PC-3 (cell line): ENCODE measurements around the gene EXOC6. TPM values are rescaled to one million over a fixed set of nuclear protein-coding genes. Genes with fewer than 3 reads are reported as not detected.

ENCODE experiments used
- ATAC-seq: fragments of 200-7000 bp; cut with Tn5 transposase; 2 replicates; pipeline ENCODE4 v1.9.1; 2020; ENCODE audit warnings: mild to moderate bottlenecking, moderate library complexity
- BruUV-seq: library from RNA; stranded (reverse); fragments of 400-500 nt; replicated peaks from 2 replicates; lab custom pipeline; 2021; lab: Mats Ljungman, UMichigan
- CTCF ChIA-PET: fragments of 300-600 bp; sonication (Branson Sonifier 250); formaldehyde crosslinking; loops from one replicate; lab custom pipeline; 2022; ENCODE audit warnings: antibody characterized with exemption; lab: Charles Lee
- POLR2A ChIA-PET: fragments of 300-600 bp; sonication (Branson Sonifier 250); formaldehyde crosslinking; loops from one replicate; lab custom pipeline; 2022; ENCODE audit warnings: antibody characterized with exemption; ENCODE audit not compliant: unreplicated experiment; lab: Charles Lee
- DNase-seq: peaks from one replicate; pipeline ENCODE4 v3.0.0-alpha.2; 2015
- H2AFZ ChIP-seq: fragments of 300-600 bp; sonication (generic); 2 replicates; pipeline ENCODE4 v1.6.0; 2016; ENCODE audit warnings: antibody characterized with exemption, low read length
- H3F3A ChIP-seq: fragments of 300-600 bp; sonication (generic); one replicate; pipeline ENCODE4 v1.6.0; 2017; ENCODE audit warnings: antibody characterized with exemption, low read length, control low read depth, mild to moderate bottlenecking; ENCODE audit not compliant: unreplicated experiment
- H3K27ac ChIP-seq: fragments of 300-600 bp; sonication (generic); 2 replicates; pipeline ENCODE4 v1.5.1; 2016; ENCODE audit warnings: mild to moderate bottlenecking, low read length
- H3K27me3 ChIP-seq: fragments of 300-600 bp; sonication (generic); 2 replicates; pipeline ENCODE4 v1.6.1; 2016; ENCODE audit warnings: low read length, mixed read lengths
- H3K36me3 ChIP-seq: fragments of 300-600 bp; sonication (generic); 2 replicates; pipeline ENCODE4 v1.6.1; 2016; ENCODE audit warnings: low read depth, mixed run types, low read length, mixed read lengths
- H3K4me1 ChIP-seq: fragments of 300-600 bp; sonication (generic); 2 replicates; pipeline ENCODE4 v1.5.1; 2016; ENCODE audit warnings: low read length; ENCODE audit not compliant: insufficient read depth
- H3K4me2 ChIP-seq: fragments of 300-600 bp; sonication (generic); 2 replicates; pipeline ENCODE4 v1.6.0; 2016; ENCODE audit warnings: low read length
- H3K4me3 ChIP-seq: fragments of 300-600 bp; sonication (generic); 2 replicates; pipeline ENCODE4 v1.5.1; 2016; ENCODE audit warnings: mild to moderate bottlenecking, low read length, mixed read lengths
- H3K79me2 ChIP-seq: fragments of 300-600 bp; sonication (generic); 2 replicates; pipeline ENCODE4 v1.6.1; 2017; ENCODE audit warnings: low read length, mixed read lengths
- H3K9ac ChIP-seq: fragments of 300-600 bp; sonication (generic); 2 replicates; pipeline ENCODE4 v1.6.0; 2016; ENCODE audit warnings: mild to moderate bottlenecking, low read length
- H3K9me2 ChIP-seq: fragments of 300-600 bp; sonication (generic); replicated peaks from 2 replicates; pipeline ENCODE4 v1.6.1; 2016; ENCODE audit warnings: mixed run types, low read length, mixed read lengths
- H3K9me3 ChIP-seq: fragments of 300-600 bp; sonication (generic); 2 replicates; pipeline ENCODE4 v1.6.1; 2016; ENCODE audit warnings: low read length, mixed read lengths
- H4K20me1 ChIP-seq: fragments of 300-600 bp; sonication (generic); 2 replicates; pipeline ENCODE4 v1.6.1; 2016; ENCODE audit warnings: low read length, mixed read lengths
- CTCF ChIP-seq: fragments of 300-600 bp; sonication (generic); conservative IDR thresholded peaks from 2 replicates; pipeline ENCODE4 v1.5.1; 2017; ENCODE audit warnings: antibody characterized with exemption, low read depth, mild to moderate bottlenecking, low read length
- EZH2 ChIP-seq: fragments of 300-600 bp; sonication (generic); IDR thresholded peaks from one replicate; pipeline ENCODE4 v1.6.1; 2017; ENCODE audit warnings: antibody characterized with exemption, mild to moderate bottlenecking, low read length; ENCODE audit not compliant: unreplicated experiment
- EZH2phosphoT487 ChIP-seq: fragments of 300-600 bp; sonication (generic); IDR thresholded peaks from 2 replicates; pipeline ENCODE4 v1.6.1; 2018; ENCODE audit warnings: mild to moderate bottlenecking, antibody characterized with exemption, low read length, borderline replicate concordance
- intact Hi-C: fragments of 100-400 bp; cut with micrococcal nuclease; formaldehyde crosslinking; loops from 2 replicates; pipeline ENCODE4 v1.9.0; 2023
- total RNA-seq: library from RNA; depleted of rRNA; stranded (reverse); fragments of >200 nt; gene quantifications from 2 replicates; pipeline ENCODE4 v1.2.3, GENCODE V29; 2014

EXOC6 gene
- total RNA-seq, 1 experiment from 2014 or later, result 5.7 TPM

- Histone ChIP-seq H3K27me3 (no peaks in the 10 kb centered on the region), H2AFZ (no peak overlapping the region)
These were observed 10.9 kb upstream of the EXOC6 start for GRCh38 chr10:92837456-92837855.

GRCh38 chr10:92839191-92840085 is 8.9 kb upstream of the EXOC6 start:
- H3K27me3 ChIP-seq, result no peaks in the 10 kb centered on the region
- POLR2A ChIA-PET, result no interaction called here
- DNase-seq (no peak), ATAC-seq (no peak)
- H3K36me3 ChIP-seq, result no peaks in the 10 kb centered on the region
- H3K4me1 ChIP-seq, result peaks cover 12% of the 10 kb centered on the region
- H3K9me3 ChIP-seq, result no peaks in the 10 kb centered on the region
- CTCF ChIA-PET, result no interaction called here
- no peak overlapping the region for H2AFZ ChIP-seq
- intact Hi-C loops, result no loop called here
- no peaks in the 10 kb centered on the region for H3F3A ChIP-seq
- H3K9ac ChIP-seq, result no peak overlapping the region
- TF ChIP-seq CTCF, result peak; percentile 39
- no peak for TF ChIP-seq EZH2
- no peaks in the 10 kb centered on the region for H3K79me2 ChIP-seq
- no TSS peak for BruUV-seq
- H3K9me2 ChIP-seq, result no peaks in the 10 kb centered on the region
- no peaks in the 10 kb centered on the region for H4K20me1 ChIP-seq
- no peak overlapping the region for H3K4me2 ChIP-seq
- no peak overlapping the region for H3K27ac ChIP-seq
- no peak overlapping the region for H3K4me3 ChIP-seq

More at GRCh38 chr10:92837456-92837855, 10.9 kb upstream of the EXOC6 start:
- Histone ChIP-seq H3K36me3 (no peaks in the 10 kb centered on the region), H3K4me3 (no peak overlapping the region), H3K4me1 (peaks cover 12% of the 10 kb centered on the region), H4K20me1 (no peaks in the 10 kb centered on the region), H3K27ac (no peak overlapping the region), H3K79me2 (no peaks in the 10 kb centered on the region), H3K9me2 (no peaks in the 10 kb centered on the region), H3K9ac (no peak overlapping the region), H3K4me2 (no peak overlapping the region), H3K9me3 (no peaks in the 10 kb centered on the region), H3F3A (no peaks in the 10 kb centered on the region)
- ATAC-seq (no peak), DNase-seq (no peak)
- intact Hi-C loops, result no loop called here
- POLR2A ChIA-PET, result no interaction called here
- no TSS peak for BruUV-seq
- CTCF ChIA-PET, result no interaction called here
- TF ChIP-seq EZH2phosphoT487, result no peak
- no peak for TF ChIP-seq EZH2
- TF ChIP-seq CTCF, result no peak

- H3F3A ChIP-seq, result no peaks in the 10 kb centered on the region
- intact Hi-C loops, result no loop called here
- H2AFZ ChIP-seq, result no peak overlapping the region
- DNase-seq (no peak), ATAC-seq (no peak)
- peaks cover 11% of the 10 kb centered on the region for H3K79me2 ChIP-seq
- no peak overlapping the region for H3K27ac ChIP-seq
- no peaks in the 10 kb centered on the region for H3K9me3 ChIP-seq
- CTCF ChIA-PET, result no interaction called here
- no peak for TF ChIP-seq EZH2phosphoT487
- no peak for TF ChIP-seq CTCF
- no peak for TF ChIP-seq EZH2
- H3K27me3 ChIP-seq, result no peaks in the 10 kb centered on the region
- H4K20me1 ChIP-seq, result no peaks in the 10 kb centered on the region
- peaks cover 18% of the 10 kb centered on the region for H3K4me1 ChIP-seq
- no peaks in the 10 kb centered on the region for H3K36me3 ChIP-seq
- no TSS peak for BruUV-seq
- POLR2A ChIA-PET, result no interaction called here
- H3K9ac ChIP-seq, result no peak overlapping the region
- H3K9me2 ChIP-seq, result no peaks in the 10 kb centered on the region
- no peak overlapping the region for H3K4me3 ChIP-seq
- no peak overlapping the region for H3K4me2 ChIP-seq
These were observed 3.6 kb upstream of the EXOC6 start for GRCh38 chr10:92844746-92845145.
